Measurements from ENCODE around the gene TLCD5.

TLCD5 gene

GRCh38 chr11:120308081-120308480, 17.0 kb upstream of the TLCD5 start:
- DNase-seq (ENCODE audit: low spot score): no peak

GRCh38 chr11:120310870-120311269, 14.2 kb upstream of the TLCD5 start:
- no peak for DNase-seq (ENCODE audit: low spot score)

- DNase-seq (ENCODE audit: low spot score): no peak
Measured at GRCh38 chr11:120314861-120315260, 10.2 kb upstream of the TLCD5 start.

- DNase-seq (ENCODE audit: low spot score): no peak
Measured at GRCh38 chr11:120316880-120317688, 8.0 kb upstream of the TLCD5 start.

GRCh38 chr11:120317689-120318480, 7.2 kb upstream of the TLCD5 start:
- DNase-seq (ENCODE audit: low spot score): no peak

- DNase-seq (ENCODE audit: low spot score): no peak
Measured at GRCh38 chr11:120318906-120319305, 6.2 kb upstream of the TLCD5 start.

- DNase-seq (ENCODE audit: low spot score): no peak
Measured at GRCh38 chr11:120326228-120326627, 1.1 kb downstream of the TLCD5 start.

GRCh38 chr11:120326845-120327281, 1.8 kb downstream of the TLCD5 start:
- no peak for DNase-seq (ENCODE audit: low spot score)

- no peak for DNase-seq (ENCODE audit: low spot score)
Measured at GRCh38 chr11:120327311-120327710, 2.2 kb downstream of the TLCD5 start.

GRCh38 chr11:120329556-120329955, 4.5 kb downstream of the TLCD5 start:
- no peak for DNase-seq (ENCODE audit: low spot score)

- no peak for DNase-seq (ENCODE audit: low spot score)
Measured at GRCh38 chr11:120330045-120330444, 4.9 kb downstream of the TLCD5 start.

- no peak for DNase-seq (ENCODE audit: low spot score)
Measured at GRCh38 chr11:120331301-120331996, 6.3 kb downstream of the TLCD5 start.

- DNase-seq (ENCODE audit: low spot score): no peak
Measured at GRCh38 chr11:120332822-120333716, 8.0 kb downstream of the TLCD5 start.

- DNase-seq (ENCODE audit: low spot score): no peak
Measured at GRCh38 chr11:120333801-120334200, 8.7 kb downstream of the TLCD5 start.

GRCh38 chr11:120334332-120334731, 9.2 kb downstream of the TLCD5 start:
- DNase-seq (ENCODE audit: low spot score): no peak

GRCh38 chr11:120334894-120335462, 9.9 kb downstream of the TLCD5 start:
- no peak for DNase-seq (ENCODE audit: low spot score)

GRCh38 chr11:120335556-120335907, 10.4 kb downstream of the TLCD5 start:
- no peak for DNase-seq (ENCODE audit: low spot score)

GRCh38 chr11:120335908-120336640, 11.0 kb downstream of the TLCD5 start, which contains the start of gene ARHGEF12:
Gene ARHGEF12 (plus strand): TSS chr11:120336413. CDS start chr11:120337244, 831 bp downstream.
- DNase-seq (ENCODE audit: low spot score): no peak

GRCh38 chr11:120336641-120337354, 11.7 kb downstream of the TLCD5 start:
- no peak for DNase-seq (ENCODE audit: low spot score)
